HUES6 (cell line): ENCODE measurements around the gene COL8A1.

Experiments used
- H3K27ac ChIP-seq: 2 replicates; pipeline ENCODE4 v1.7.0; 2013; ENCODE audit warnings: low read depth, mild to moderate bottlenecking, low read length, inconsistent platforms
- H3K27me3 ChIP-seq: 2 replicates; pipeline ENCODE4 v1.6.1; 2013; ENCODE audit warnings: low read length; ENCODE audit not compliant: control insufficient read depth, insufficient read depth
- H3K36me3 ChIP-seq: 2 replicates; pipeline ENCODE4 v1.6.1; 2013; ENCODE audit warnings: low read length; ENCODE audit not compliant: control insufficient read depth, insufficient read depth
- H3K4me1 ChIP-seq: 2 replicates; pipeline ENCODE4 v1.6.1; 2013; ENCODE audit warnings: low read length; ENCODE audit not compliant: control insufficient read depth, insufficient read depth
- H3K4me3 ChIP-seq: 2 replicates; pipeline ENCODE4 v1.5.1; 2013; ENCODE audit warnings: low read depth, low read length
- H3K9ac ChIP-seq: one replicate; pipeline ENCODE4 v1.6.1; 2013; ENCODE audit warnings: mild to moderate bottlenecking, low read length
- H3K9me3 ChIP-seq: 2 replicates; pipeline ENCODE4 v1.6.1; 2013; ENCODE audit warnings: low read depth, low read length; ENCODE audit not compliant: control insufficient read depth, insufficient read depth

Gene COL8A1

DNA sequence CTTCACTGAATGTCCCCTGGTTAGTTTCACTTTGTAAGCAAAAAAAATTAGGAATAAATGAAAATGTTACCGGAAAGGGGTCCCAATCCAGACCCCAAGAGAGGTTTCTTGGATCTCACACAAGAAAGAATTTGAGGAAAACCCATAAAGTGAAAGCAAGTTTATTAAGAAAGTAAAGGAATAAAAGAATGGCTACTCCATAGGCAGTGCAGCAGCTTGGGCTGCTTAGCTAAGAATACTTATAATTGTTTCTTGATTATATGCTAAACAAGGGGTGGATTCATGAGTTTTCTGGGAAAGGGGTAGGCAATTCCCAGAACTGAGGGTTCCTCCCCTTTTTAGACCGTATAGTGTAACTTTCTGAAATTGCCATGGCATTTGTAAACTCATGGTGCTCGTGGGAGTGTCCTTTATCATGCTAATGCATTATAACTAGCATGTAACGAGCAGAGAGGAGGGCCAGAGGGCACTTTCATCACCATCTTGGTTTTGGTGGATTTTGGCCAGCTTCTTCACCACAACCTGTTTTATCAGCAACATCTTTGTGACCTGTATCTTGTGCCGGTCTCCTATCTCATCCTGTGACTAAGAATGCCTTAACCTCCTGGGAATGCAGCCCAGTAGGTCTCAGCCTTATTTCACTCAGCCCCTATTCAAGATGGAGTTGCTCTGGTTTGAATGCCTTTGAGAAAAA is 138.3 kb downstream of the COL8A1 start:
- Histone ChIP-seq H3K9ac (no peak overlapping the region), H3K27me3 (no peaks in the 10 kb centered on the region), H3K4me3 (no peak overlapping the region), H3K4me1 (no peaks in the 10 kb centered on the region), H3K36me3 (no peaks in the 10 kb centered on the region), H3K27ac (no peak overlapping the region), H3K9me3 (no peaks in the 10 kb centered on the region)

DNA sequence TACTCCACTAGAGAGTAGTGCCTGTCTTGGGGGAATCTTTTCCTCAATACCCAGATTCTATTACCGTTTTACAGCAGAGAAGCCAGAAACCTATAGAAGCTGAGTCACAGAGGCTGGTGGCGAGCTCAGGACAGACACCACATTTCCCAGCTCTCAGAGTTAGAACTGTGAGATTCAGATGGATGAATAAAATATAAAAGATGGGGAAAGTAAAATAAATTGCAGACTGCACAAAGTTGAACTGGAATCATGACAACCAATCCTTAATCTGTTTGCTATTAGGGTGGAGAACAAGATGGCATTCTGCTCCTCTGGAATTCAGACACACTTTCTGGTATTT is 138.8 kb downstream of the COL8A1 start:
- Histone ChIP-seq H3K9me3 (no peaks in the 10 kb centered on the region), H3K27ac (no peak overlapping the region), H3K27me3 (no peaks in the 10 kb centered on the region), H3K9ac (no peak overlapping the region), H3K36me3 (no peaks in the 10 kb centered on the region), H3K4me3 (no peak overlapping the region), H3K4me1 (no peaks in the 10 kb centered on the region)

DNA sequence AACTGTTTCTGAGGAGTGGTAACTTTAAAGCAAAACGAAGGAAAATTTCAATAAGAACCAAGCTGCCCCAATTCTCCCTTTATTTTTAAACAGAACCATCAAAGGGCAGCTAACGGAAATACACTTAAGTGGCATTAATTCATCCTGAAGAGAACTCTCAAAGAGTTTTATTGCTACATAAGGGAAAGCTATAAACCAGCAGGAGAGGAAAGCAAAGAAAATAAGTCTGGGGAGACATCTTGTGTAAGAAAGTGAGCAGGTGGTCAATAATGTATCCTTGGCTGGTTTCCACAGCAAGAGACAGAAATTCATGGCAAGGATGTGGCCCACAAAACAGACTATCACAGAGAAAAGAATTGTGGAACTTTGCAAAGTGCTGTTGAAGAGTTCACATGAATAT is 139.3 kb downstream of the COL8A1 start:
- H3K36me3 ChIP-seq: no peaks in the 10 kb centered on the region
- H3K27ac ChIP-seq: no peak overlapping the region
- H3K9ac ChIP-seq: no peak overlapping the region
- no peaks in the 10 kb centered on the region for H3K9me3 ChIP-seq
- H3K4me1 ChIP-seq: no peaks in the 10 kb centered on the region
- no peak overlapping the region for H3K4me3 ChIP-seq
- H3K27me3 ChIP-seq: no peaks in the 10 kb centered on the region

DNA sequence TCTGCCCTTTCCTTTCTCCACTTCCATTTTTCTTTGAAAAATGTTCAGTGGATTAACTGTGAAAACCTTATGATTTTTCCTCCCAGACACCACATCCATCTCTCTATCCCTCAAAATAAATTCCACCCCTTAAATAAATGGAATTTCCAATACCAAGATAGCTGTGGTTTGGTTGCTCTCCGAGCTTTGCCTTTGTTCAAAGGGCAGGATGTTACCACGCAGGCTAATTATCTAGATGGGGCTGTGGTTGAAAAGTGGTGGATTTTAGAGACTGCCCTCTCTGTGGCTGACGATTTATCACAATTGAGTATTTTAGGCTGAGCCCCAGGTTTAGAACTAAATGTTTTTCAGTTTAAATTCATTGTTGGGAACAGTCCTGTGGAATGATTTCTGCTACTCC is 142.4 kb downstream of the COL8A1 start:
- Histone ChIP-seq H3K9me3 (no peaks in the 10 kb centered on the region), H3K4me1 (no peaks in the 10 kb centered on the region), H3K27me3 (no peaks in the 10 kb centered on the region), H3K27ac (no peak overlapping the region), H3K4me3 (no peak overlapping the region), H3K9ac (no peak overlapping the region), H3K36me3 (no peaks in the 10 kb centered on the region)

DNA sequence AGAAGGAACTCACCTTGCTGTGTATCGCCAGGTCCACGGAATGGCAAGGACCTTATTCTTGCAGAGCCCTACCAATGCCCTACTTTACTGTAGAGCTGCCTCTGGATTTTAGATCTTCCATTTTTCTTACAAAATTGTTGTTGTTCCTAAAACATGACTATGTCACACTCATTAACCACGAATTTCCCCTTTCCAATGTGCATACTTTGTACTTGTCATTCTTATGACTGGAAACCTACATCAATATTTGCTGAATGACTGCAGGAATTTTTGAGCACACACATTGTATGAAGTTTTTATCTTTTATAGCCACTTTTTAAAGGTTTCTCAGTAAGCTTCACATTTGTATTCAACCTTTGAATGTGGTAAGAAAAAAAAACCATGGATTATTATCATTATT is 143.4 kb downstream of the COL8A1 start:
- Histone ChIP-seq H3K27ac (no peak overlapping the region), H3K27me3 (no peaks in the 10 kb centered on the region), H3K4me1 (no peaks in the 10 kb centered on the region), H3K36me3 (no peaks in the 10 kb centered on the region), H3K9ac (no peak overlapping the region), H3K9me3 (no peaks in the 10 kb centered on the region), H3K4me3 (no peak overlapping the region)

DNA sequence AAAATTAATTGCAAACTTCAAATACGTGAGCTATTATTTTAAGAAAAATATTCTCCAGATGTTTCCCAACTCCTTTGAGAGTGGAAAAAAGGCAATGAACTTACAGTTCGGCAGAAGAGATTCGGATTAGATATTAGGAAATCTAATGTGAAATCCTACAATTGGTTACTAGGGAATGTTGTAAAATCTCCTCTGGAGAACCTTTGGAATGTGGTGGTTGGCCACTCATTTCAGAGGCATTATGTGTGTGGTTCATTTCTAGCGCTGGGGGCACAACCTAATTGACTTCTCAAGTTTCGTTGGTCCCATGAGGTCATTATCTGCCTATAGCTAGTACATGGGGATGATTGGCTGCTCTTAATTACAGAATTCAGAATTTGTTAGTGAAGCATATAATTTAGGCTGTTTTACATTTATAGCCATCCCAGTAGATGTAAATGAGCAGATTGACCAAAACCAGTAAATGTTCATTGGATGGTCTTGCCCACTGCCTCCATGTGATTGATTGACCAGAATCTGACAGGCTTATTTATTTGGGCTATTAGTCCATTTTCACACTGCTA is 144.7 kb downstream of the COL8A1 start:
- Histone ChIP-seq H3K36me3 (no peaks in the 10 kb centered on the region), H3K27me3 (no peaks in the 10 kb centered on the region), H3K9ac (no peak overlapping the region), H3K4me3 (no peak overlapping the region), H3K9me3 (no peaks in the 10 kb centered on the region), H3K27ac (no peak overlapping the region), H3K4me1 (no peaks in the 10 kb centered on the region)

DNA sequence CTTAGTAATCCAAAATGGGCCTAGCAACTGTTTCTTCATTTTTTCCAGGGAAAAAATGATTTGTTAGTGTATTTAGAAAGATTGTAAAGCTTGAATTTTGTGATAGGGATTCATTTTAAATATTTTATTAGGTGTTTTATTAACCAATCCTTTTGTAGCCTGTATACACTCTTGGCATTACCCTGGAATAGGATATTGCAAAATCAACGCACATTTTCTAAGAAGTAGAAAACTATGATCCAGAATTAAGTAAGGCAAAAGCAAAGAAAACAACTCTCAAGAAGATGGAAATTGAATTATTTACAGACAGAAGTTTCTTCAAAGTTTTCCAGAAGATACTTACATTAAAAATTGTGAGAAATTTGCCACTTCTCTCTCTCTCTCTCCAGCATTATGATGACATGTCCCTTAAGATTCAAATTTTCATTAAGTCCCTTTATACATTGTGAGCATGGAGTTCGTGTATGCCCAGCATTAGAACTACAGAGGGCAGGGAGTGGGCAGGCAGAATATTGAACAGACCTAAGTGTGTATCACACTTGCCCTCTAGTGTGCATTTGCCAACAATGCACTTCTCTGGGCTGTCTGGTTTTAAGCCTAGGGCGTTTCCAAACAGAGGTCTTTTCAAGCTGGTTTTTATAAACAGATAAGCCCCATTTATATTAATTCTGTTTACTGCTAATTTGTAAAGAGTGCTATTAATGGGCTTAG is 150.8 kb downstream of the COL8A1 start:
- Histone ChIP-seq H3K36me3 (no peaks in the 10 kb centered on the region), H3K4me3 (no peak overlapping the region), H3K27ac (no peak overlapping the region), H3K9ac (no peak overlapping the region), H3K4me1 (no peaks in the 10 kb centered on the region), H3K27me3 (no peaks in the 10 kb centered on the region), H3K9me3 (no peaks in the 10 kb centered on the region)

DNA sequence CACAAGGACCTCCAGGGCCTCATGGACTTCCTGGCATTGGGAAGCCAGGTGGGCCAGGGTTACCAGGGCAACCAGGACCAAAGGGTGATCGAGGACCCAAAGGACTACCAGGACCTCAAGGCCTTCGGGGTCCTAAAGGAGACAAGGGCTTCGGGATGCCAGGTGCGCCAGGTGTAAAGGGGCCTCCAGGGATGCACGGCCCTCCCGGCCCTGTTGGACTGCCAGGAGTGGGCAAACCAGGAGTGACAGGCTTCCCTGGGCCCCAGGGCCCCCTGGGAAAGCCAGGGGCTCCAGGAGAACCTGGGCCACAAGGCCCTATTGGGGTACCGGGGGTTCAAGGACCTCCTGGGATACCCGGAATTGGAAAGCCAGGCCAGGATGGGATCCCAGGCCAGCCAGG is 156.1 kb downstream of the COL8A1 start:
- Histone ChIP-seq H3K36me3 (no peaks in the 10 kb centered on the region), H3K9ac (no peak overlapping the region), H3K9me3 (no peaks in the 10 kb centered on the region), H3K27ac (no peak overlapping the region), H3K4me3 (no peak overlapping the region), H3K4me1 (no peaks in the 10 kb centered on the region), H3K27me3 (no peaks in the 10 kb centered on the region)

DNA sequence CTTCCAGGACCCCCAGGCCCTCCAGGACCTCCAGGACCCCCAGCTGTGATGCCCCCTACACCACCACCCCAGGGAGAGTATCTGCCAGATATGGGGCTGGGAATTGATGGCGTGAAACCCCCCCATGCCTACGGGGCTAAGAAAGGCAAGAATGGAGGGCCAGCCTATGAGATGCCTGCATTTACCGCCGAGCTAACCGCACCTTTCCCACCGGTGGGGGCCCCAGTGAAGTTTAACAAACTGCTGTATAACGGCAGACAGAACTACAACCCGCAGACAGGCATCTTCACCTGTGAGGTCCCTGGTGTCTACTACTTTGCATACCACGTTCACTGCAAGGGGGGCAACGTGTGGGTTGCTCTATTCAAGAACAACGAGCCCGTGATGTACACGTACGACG is 157.2 kb downstream of the COL8A1 start:
- no peaks in the 10 kb centered on the region for H3K36me3 ChIP-seq
- H3K27me3 ChIP-seq: no peaks in the 10 kb centered on the region
- no peaks in the 10 kb centered on the region for H3K4me1 ChIP-seq
- no peaks in the 10 kb centered on the region for H3K9me3 ChIP-seq
- no peak overlapping the region for H3K4me3 ChIP-seq
- no peak overlapping the region for H3K9ac ChIP-seq
- no peak overlapping the region for H3K27ac ChIP-seq

DNA sequence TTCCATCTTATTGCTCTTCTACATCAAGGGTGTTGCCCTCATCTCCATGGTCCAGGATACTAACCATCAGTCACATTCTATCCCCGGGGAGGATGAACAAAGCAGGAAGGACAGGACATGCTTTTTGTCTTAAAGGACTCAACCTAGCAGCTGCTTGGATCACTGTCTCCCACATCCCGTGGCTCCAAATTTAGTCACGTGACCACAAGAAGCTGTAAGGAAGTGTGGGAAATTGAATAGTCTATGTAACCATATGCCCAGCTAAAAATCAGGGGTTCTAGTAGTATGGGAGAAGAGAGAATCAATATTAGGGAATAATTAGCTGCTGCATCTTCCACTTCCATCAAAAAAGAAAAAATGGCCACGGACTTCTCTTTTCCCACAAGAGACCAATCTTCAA is 161.0 kb downstream of the COL8A1 start:
- Histone ChIP-seq H3K4me3 (no peak overlapping the region), H3K4me1 (no peaks in the 10 kb centered on the region), H3K27me3 (no peaks in the 10 kb centered on the region), H3K36me3 (no peaks in the 10 kb centered on the region), H3K9ac (no peak overlapping the region), H3K9me3 (peaks cover 20% of the 10 kb centered on the region), H3K27ac (no peak overlapping the region)

DNA sequence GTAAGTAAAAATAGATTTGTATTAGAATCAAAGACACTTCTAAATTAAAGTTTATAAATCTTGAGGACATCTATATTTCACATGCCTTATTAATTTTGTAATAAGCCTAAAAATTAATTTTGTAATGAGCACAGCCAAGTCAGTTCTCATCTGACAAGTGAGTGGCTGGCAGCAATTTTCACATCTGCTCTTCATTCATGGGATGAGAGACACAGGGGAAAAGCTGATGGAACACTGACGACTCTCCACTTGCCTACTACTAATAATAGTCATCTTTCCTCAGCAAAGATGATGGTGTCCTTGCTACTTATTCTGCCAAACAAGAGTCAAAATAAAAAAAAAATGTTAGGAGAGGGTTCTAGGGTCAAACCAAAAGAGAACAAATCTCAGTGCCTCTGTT is 164.9 kb downstream of the COL8A1 start:
- no peaks in the 10 kb centered on the region for H3K4me1 ChIP-seq
- no peak overlapping the region for H3K9ac ChIP-seq
- no peaks in the 10 kb centered on the region for H3K27me3 ChIP-seq
- H3K4me3 ChIP-seq: no peak overlapping the region
- no peak overlapping the region for H3K27ac ChIP-seq
- peaks cover 41% of the 10 kb centered on the region for H3K9me3 ChIP-seq
- H3K36me3 ChIP-seq: no peaks in the 10 kb centered on the region
